Measurements from ENCODE around the gene STRBP. TPM values are rescaled to one million over a fixed set of nuclear protein-coding genes. Genes with fewer than 3 reads are reported as not detected.

Gene STRBP
- total RNA-seq, 1 donor from 2014 or later = 22.1 TPM

GRCh38 chr9:123127512-123128075, 140.8 kb downstream of the STRBP start:
- Mint-ChIP-seq H3K4me3 (no peak overlapping the region), H3K36me3 (ENCODE audit: low read depth) (peaks cover 3% of the 10 kb centered on the region)
- no peak for DNase-seq (ENCODE audit: low spot score)

GRCh38 chr9:123121457-123121856, 146.9 kb downstream of the STRBP start:
- DNase-seq (ENCODE audit: low spot score) = no peak
- Mint-ChIP-seq H3K9me3 (no peaks in the 10 kb centered on the region), H3K4me1 (ENCODE audit: low read depth) (peaks cover 7% of the 10 kb centered on the region)

More at GRCh38 chr9:123127512-123128075, 140.8 kb downstream of the STRBP start:
- no peak overlapping the region for H3K27ac Mint-ChIP-seq
- no peaks in the 10 kb centered on the region for H3K9me3 Mint-ChIP-seq
- H3K4me1 Mint-ChIP-seq (ENCODE audit: low read depth) = no peaks in the 10 kb centered on the region
- intact Hi-C loops (cut with micrococcal nuclease) = no loop called here
- H3K27me3 Mint-ChIP-seq (ENCODE audit: insufficient read depth) = no peaks in the 10 kb centered on the region

GRCh38 chr9:123120953-123121352, 147.4 kb downstream of the STRBP start:
- no peak for DNase-seq (ENCODE audit: low spot score)
- Mint-ChIP-seq H3K36me3 (ENCODE audit: low read depth) (no peaks in the 10 kb centered on the region), H3K4me1 (ENCODE audit: low read depth) (peaks cover 7% of the 10 kb centered on the region), H3K27ac (no peak overlapping the region), H3K9me3 (no peaks in the 10 kb centered on the region), H3K27me3 (ENCODE audit: insufficient read depth) (no peaks in the 10 kb centered on the region), H3K4me3 (no peak overlapping the region)
- intact Hi-C loops (cut with micrococcal nuclease) = no loop called here

More at GRCh38 chr9:123121457-123121856, 146.9 kb downstream of the STRBP start:
- no peak overlapping the region for H3K27ac Mint-ChIP-seq
- H3K36me3 Mint-ChIP-seq (ENCODE audit: low read depth) = peaks cover 3% of the 10 kb centered on the region
- no peaks in the 10 kb centered on the region for H3K27me3 Mint-ChIP-seq (ENCODE audit: insufficient read depth)
- intact Hi-C loops (cut with micrococcal nuclease) = no loop called here
- no peak overlapping the region for H3K4me3 Mint-ChIP-seq

- intact Hi-C loops (cut with micrococcal nuclease) = no loop called here
- DNase-seq (ENCODE audit: low spot score) = no peak
- peaks cover 7% of the 10 kb centered on the region for H3K4me1 Mint-ChIP-seq (ENCODE audit: low read depth)
- H3K9me3 Mint-ChIP-seq = no peaks in the 10 kb centered on the region
- H3K4me3 Mint-ChIP-seq = no peak overlapping the region
- H3K36me3 Mint-ChIP-seq (ENCODE audit: low read depth) = peaks cover 2% of the 10 kb centered on the region
- H3K27ac Mint-ChIP-seq = no peak overlapping the region
- H3K27me3 Mint-ChIP-seq (ENCODE audit: insufficient read depth) = no peaks in the 10 kb centered on the region
These were observed 148.3 kb downstream of the STRBP start for GRCh38 chr9:123120131-123120530.

GRCh38 chr9:123119566-123119965, 148.8 kb downstream of the STRBP start:
- H3K27ac Mint-ChIP-seq = no peak overlapping the region
- intact Hi-C loops (cut with micrococcal nuclease) = no loop called here
- no peak for DNase-seq (ENCODE audit: low spot score)
- no peaks in the 10 kb centered on the region for H3K9me3 Mint-ChIP-seq
- H3K36me3 Mint-ChIP-seq (ENCODE audit: low read depth) = peaks cover 2% of the 10 kb centered on the region
- H3K4me3 Mint-ChIP-seq = no peak overlapping the region
- H3K4me1 Mint-ChIP-seq (ENCODE audit: low read depth) = peaks cover 7% of the 10 kb centered on the region
- H3K27me3 Mint-ChIP-seq (ENCODE audit: insufficient read depth) = no peaks in the 10 kb centered on the region

- Mint-ChIP-seq H3K4me3 (no peak overlapping the region), H3K27me3 (ENCODE audit: insufficient read depth) (no peaks in the 10 kb centered on the region), H3K27ac (no peak overlapping the region), H3K9me3 (no peaks in the 10 kb centered on the region), H3K36me3 (ENCODE audit: low read depth) (peaks cover 2% of the 10 kb centered on the region), H3K4me1 (ENCODE audit: low read depth) (peaks cover 14% of the 10 kb centered on the region)
- DNase-seq (ENCODE audit: low spot score) = no peak
- intact Hi-C loops (cut with micrococcal nuclease) = no loop called here
These were observed 152.3 kb downstream of the STRBP start for GRCh38 chr9:123116036-123116435.

- DNase-seq (ENCODE audit: low spot score) = no peak
- Mint-ChIP-seq H3K4me1 (ENCODE audit: low read depth) (peaks cover 14% of the 10 kb centered on the region), H3K36me3 (ENCODE audit: low read depth) (peaks cover 2% of the 10 kb centered on the region), H3K27ac (no peak overlapping the region), H3K27me3 (ENCODE audit: insufficient read depth) (no peaks in the 10 kb centered on the region), H3K9me3 (no peaks in the 10 kb centered on the region), H3K4me3 (no peak overlapping the region)
- intact Hi-C loops (cut with micrococcal nuclease) = no loop called here
These were observed 153.1 kb downstream of the STRBP start for GRCh38 chr9:123115146-123115913.

- Mint-ChIP-seq H3K9me3 (no peaks in the 10 kb centered on the region), H3K36me3 (ENCODE audit: low read depth) (peaks cover 2% of the 10 kb centered on the region), H3K27me3 (ENCODE audit: insufficient read depth) (no peaks in the 10 kb centered on the region), H3K27ac (no peak overlapping the region), H3K4me1 (ENCODE audit: low read depth) (peaks cover 14% of the 10 kb centered on the region), H3K4me3 (no peak overlapping the region)
- DNase-seq (ENCODE audit: low spot score) = no peak
- intact Hi-C loops (cut with micrococcal nuclease) = no loop called here
These were observed 155.2 kb downstream of the STRBP start for GRCh38 chr9:123113185-123113584.

- H3K9me3 Mint-ChIP-seq = no peaks in the 10 kb centered on the region
- H3K36me3 Mint-ChIP-seq (ENCODE audit: low read depth) = peaks cover 2% of the 10 kb centered on the region
- H3K27me3 Mint-ChIP-seq (ENCODE audit: insufficient read depth) = no peaks in the 10 kb centered on the region
- H3K4me3 Mint-ChIP-seq = no peak overlapping the region
- no peak overlapping the region for H3K27ac Mint-ChIP-seq
- DNase-seq (ENCODE audit: low spot score) = no peak
- intact Hi-C loops (cut with micrococcal nuclease) = no loop called here
- peaks cover 14% of the 10 kb centered on the region for H3K4me1 Mint-ChIP-seq (ENCODE audit: low read depth)
These were observed 156.1 kb downstream of the STRBP start for GRCh38 chr9:123112015-123112975.

GRCh38 chr9:123111427-123112014, 156.9 kb downstream of the STRBP start:
- Mint-ChIP-seq H3K4me3 (no peak overlapping the region), H3K27ac (no peak overlapping the region), H3K27me3 (ENCODE audit: insufficient read depth) (no peaks in the 10 kb centered on the region), H3K9me3 (no peaks in the 10 kb centered on the region), H3K4me1 (ENCODE audit: low read depth) (peaks cover 14% of the 10 kb centered on the region), H3K36me3 (ENCODE audit: low read depth) (peaks cover 5% of the 10 kb centered on the region)
- intact Hi-C loops (cut with micrococcal nuclease) = no loop called here
- DNase-seq (ENCODE audit: low spot score) = no peak

- intact Hi-C loops (cut with micrococcal nuclease) = no loop called here
- peaks cover 14% of the 10 kb centered on the region for H3K4me1 Mint-ChIP-seq (ENCODE audit: low read depth)
- H3K9me3 Mint-ChIP-seq = no peaks in the 10 kb centered on the region
- H3K27ac Mint-ChIP-seq = no peak overlapping the region
- peaks cover 3% of the 10 kb centered on the region for H3K36me3 Mint-ChIP-seq (ENCODE audit: low read depth)
- no peak for DNase-seq (ENCODE audit: low spot score)
- H3K4me3 Mint-ChIP-seq = no peak overlapping the region
- no peaks in the 10 kb centered on the region for H3K27me3 Mint-ChIP-seq (ENCODE audit: insufficient read depth)
These were observed 158.7 kb downstream of the STRBP start for GRCh38 chr9:123109540-123110279.

- DNase-seq (ENCODE audit: low spot score) = no peak
- Mint-ChIP-seq H3K27me3 (ENCODE audit: insufficient read depth) (no peaks in the 10 kb centered on the region), H3K9me3 (no peaks in the 10 kb centered on the region), H3K36me3 (ENCODE audit: low read depth) (peaks cover 3% of the 10 kb centered on the region), H3K4me1 (ENCODE audit: low read depth) (peaks cover 14% of the 10 kb centered on the region), H3K27ac (no peak overlapping the region), H3K4me3 (no peak overlapping the region)
- intact Hi-C loops (cut with micrococcal nuclease) = no loop called here
These were observed 159.4 kb downstream of the STRBP start for GRCh38 chr9:123108976-123109375.

Data from activated T-helper 1 cell treated with anti-CD3 and anti-CD28 coated beads, Interleukin-12 subunit alpha, Interleukin-12 subunit beta, Interleukin-2, Interleukin-4 antibody, amounts not matched to agents 30 ng/mL and 10 ng/mL and 1 ng/mL, durations not matched to agents 14 hours and 24 hours and 36 hours (primary cell).